Measurements from ENCODE around the gene DNM3. TPM values are rescaled to one million over a fixed set of nuclear protein-coding genes. Genes with fewer than 3 reads are reported as not detected.

The DNM3 gene
- polyA plus RNA-seq, 3 donors from 2014 or later = 0.52 to 1.2 (median 0.99) TPM

GRCh38 chr1:172378109-172378760, 536.9 kb downstream of the DNM3 start:
- no peak overlapping the region for H3K4me3 Mint-ChIP-seq
- H3K27me3 Mint-ChIP-seq (ENCODE audit: low read depth in 3 of 3) = peaks cover 2% of the 10 kb centered on the region in 3 donors
- H3K4me1 Mint-ChIP-seq = peaks cover 55 to 58% of the 10 kb centered on the region in 2 donors
- H3K9me3 Mint-ChIP-seq = no peaks in the 10 kb centered on the region
- no peak for DNase-seq
- H3K27ac Mint-ChIP-seq = peak overlapping the region in 2 of 6 donors; percentile 30 to 39
- no peaks in the 10 kb centered on the region for H3K36me3 Mint-ChIP-seq

GRCh38 chr1:172380441-172381244, 539.3 kb downstream of the DNM3 start:
- Mint-ChIP-seq H3K36me3 (no peaks in the 10 kb centered on the region), H3K9me3 (no peaks in the 10 kb centered on the region), H3K27me3 (ENCODE audit: low read depth in 3 of 3) (peaks cover 0 to 2% (median 0%) of the 10 kb centered on the region in 3 donors), H3K4me3 (peak overlapping the region; percentile 72 to 89 (median 80)), H3K27ac (peak overlapping the region; percentile 85 to 96 (median 94)), H3K4me1 (peaks cover 41 to 42% of the 10 kb centered on the region in 2 donors)
- DNase-seq = peak; percentile 49 to 62 (median 51)

GRCh38 chr1:172381946-172382345, 540.6 kb downstream of the DNM3 start:
- Mint-ChIP-seq H3K4me1 (peaks cover 32 to 33% of the 10 kb centered on the region in 2 donors), H3K9me3 (no peaks in the 10 kb centered on the region), H3K4me3 (peak overlapping the region in 2 of 5 donors; percentile 33 to 51), H3K27ac (peak overlapping the region; percentile 40 to 85 (median 60)), H3K27me3 (ENCODE audit: low read depth in 3 of 3) (peaks cover 0 to 2% (median 0%) of the 10 kb centered on the region in 3 donors), H3K36me3 (peaks cover 0 to 5% (median 0%) of the 10 kb centered on the region in 3 donors)
- DNase-seq = no peak

DNA sequence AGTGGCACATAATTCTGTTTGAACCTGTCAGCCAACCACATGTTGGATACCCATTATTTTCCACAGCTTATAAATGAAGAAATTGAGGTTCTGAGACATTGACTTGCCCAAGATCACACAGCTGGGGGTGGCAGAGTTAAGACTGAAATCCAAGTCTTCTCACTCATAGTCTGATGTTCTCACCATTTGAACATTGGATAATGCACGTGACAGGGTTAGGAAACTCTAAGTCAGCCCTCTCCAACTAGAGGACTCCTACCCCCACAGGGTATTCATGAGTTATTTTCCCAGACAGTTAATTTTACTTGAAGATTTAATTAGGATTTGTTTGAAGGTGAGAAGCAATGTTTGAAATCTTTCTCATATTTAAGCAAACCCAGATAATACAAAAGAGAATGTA, 541.1 kb downstream of the DNM3 start:
- DNase-seq = no peak
- H3K36me3 Mint-ChIP-seq = peaks cover 0 to 5% (median 0%) of the 10 kb centered on the region in 3 donors
- peaks cover 32 to 33% of the 10 kb centered on the region in 2 donors for H3K4me1 Mint-ChIP-seq
- no peaks in the 10 kb centered on the region for H3K9me3 Mint-ChIP-seq
- peak overlapping the region in 4 of 6 donors; percentile 19 to 46 (median 42) for H3K27ac Mint-ChIP-seq
- no peak overlapping the region for H3K4me3 Mint-ChIP-seq
- H3K27me3 Mint-ChIP-seq (ENCODE audit: low read depth in 3 of 3) = peaks cover 0 to 2% (median 0%) of the 10 kb centered on the region in 3 donors

DNA sequence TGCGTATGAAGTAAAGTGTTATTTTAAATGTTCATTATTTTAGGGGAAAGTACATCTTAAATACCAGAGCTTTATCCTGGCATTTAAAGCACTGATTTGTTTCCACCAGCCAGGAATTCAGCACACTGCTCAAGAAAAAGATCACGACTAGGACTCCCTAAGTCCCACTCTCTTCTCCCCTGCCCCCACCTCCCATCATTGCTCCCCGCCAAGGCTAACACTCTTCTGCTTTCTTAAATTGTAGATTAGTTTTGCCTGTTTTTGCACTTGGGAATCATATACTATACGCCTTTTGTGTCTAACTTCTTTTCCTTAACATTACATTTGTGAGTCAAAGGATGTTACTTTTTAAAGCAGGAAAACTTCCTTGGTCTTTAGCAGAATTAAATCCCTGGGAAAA, 541.7 kb downstream of the DNM3 start:
- Mint-ChIP-seq H3K4me3 (no peak overlapping the region), H3K27me3 (ENCODE audit: low read depth in 3 of 3) (peaks cover 0 to 2% (median 0%) of the 10 kb centered on the region in 3 donors), H3K9me3 (no peaks in the 10 kb centered on the region), H3K27ac (peak overlapping the region in 1 of 6 donors; percentile 53), H3K4me1 (peaks cover 32 to 33% of the 10 kb centered on the region in 2 donors), H3K36me3 (peaks cover 0 to 5% (median 0%) of the 10 kb centered on the region in 3 donors)
- DNase-seq = no peak

DNA sequence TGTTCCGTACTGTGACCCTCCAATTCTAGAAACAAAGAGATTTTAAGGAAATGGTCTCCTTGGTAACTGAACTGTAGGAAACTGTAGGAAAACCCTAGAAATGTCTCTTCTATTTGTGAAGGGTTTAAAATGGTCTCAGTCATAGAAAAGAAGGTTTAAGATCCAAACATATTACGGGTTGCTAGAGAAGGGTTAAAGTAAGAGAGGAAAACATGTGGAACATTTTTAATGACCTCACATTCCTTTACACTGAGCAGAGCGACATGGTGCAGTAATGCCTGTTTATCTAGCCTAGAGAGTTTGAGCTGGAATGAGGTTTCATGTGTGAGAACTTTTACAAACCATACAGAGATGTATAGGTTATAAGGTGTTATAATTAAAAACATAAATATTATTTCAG, 542.2 kb downstream of the DNM3 start:
- Mint-ChIP-seq H3K4me3 (no peak overlapping the region), H3K27me3 (ENCODE audit: low read depth in 3 of 3) (peaks cover 0 to 2% (median 0%) of the 10 kb centered on the region in 3 donors), H3K27ac (peak overlapping the region in 1 of 6 donors; percentile 53), H3K36me3 (peaks cover 0 to 5% (median 0%) of the 10 kb centered on the region in 3 donors), H3K4me1 (peaks cover 32 to 33% of the 10 kb centered on the region in 2 donors), H3K9me3 (no peaks in the 10 kb centered on the region)
- DNase-seq = no peak

- Mint-ChIP-seq H3K27ac (no peak overlapping the region), H3K4me1 (peaks cover 29 to 32% of the 10 kb centered on the region in 2 donors), H3K4me3 (no peak overlapping the region), H3K36me3 (peaks cover 0 to 7% (median 0%) of the 10 kb centered on the region in 3 donors), H3K27me3 (ENCODE audit: low read depth in 3 of 3) (peaks cover 0 to 2% (median 0%) of the 10 kb centered on the region in 3 donors), H3K9me3 (no peaks in the 10 kb centered on the region)
- no peak for DNase-seq
These were observed 543.4 kb downstream of the DNM3 start for GRCh38 chr1:172384656-172385055.

DNA sequence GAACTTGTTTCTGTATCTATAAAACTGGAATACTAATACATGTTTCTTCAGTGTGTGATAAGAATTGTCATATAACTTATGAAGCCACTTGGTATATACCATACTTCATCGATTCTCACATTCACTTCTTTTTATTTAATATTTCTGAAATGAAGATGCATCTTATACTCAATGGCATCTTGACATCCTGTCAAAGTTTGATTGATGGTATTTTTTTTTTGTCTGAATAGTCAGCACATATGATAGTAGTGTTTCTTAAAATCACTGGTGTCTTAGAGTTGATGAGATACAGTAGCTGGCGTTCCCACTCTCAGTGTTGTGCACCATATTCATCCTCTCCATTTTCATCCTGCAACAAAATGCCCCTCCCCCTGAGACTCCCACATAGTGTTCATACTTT, 544.7 kb downstream of the DNM3 start:
- no peak for DNase-seq
- H3K27me3 Mint-ChIP-seq (ENCODE audit: low read depth in 3 of 3) = no peaks in the 10 kb centered on the region
- H3K9me3 Mint-ChIP-seq = no peaks in the 10 kb centered on the region
- peaks cover 15 to 26% of the 10 kb centered on the region in 2 donors for H3K4me1 Mint-ChIP-seq
- peaks cover 0 to 7% (median 0%) of the 10 kb centered on the region in 3 donors for H3K36me3 Mint-ChIP-seq
- H3K27ac Mint-ChIP-seq = no peak overlapping the region
- H3K4me3 Mint-ChIP-seq = no peak overlapping the region

GRCh38 chr1:172388490-172388889, 547.2 kb downstream of the DNM3 start:
- peaks cover 0 to 1% (median 0%) of the 10 kb centered on the region in 3 donors for H3K27me3 Mint-ChIP-seq (ENCODE audit: low read depth in 3 of 3)
- H3K4me3 Mint-ChIP-seq = no peak overlapping the region
- peaks cover 0 to 12% (median 0%) of the 10 kb centered on the region in 3 donors for H3K36me3 Mint-ChIP-seq
- no peaks in the 10 kb centered on the region for H3K9me3 Mint-ChIP-seq
- DNase-seq = no peak
- H3K27ac Mint-ChIP-seq = no peak overlapping the region
- peaks cover 3 to 16% of the 10 kb centered on the region in 2 donors for H3K4me1 Mint-ChIP-seq

DNA sequence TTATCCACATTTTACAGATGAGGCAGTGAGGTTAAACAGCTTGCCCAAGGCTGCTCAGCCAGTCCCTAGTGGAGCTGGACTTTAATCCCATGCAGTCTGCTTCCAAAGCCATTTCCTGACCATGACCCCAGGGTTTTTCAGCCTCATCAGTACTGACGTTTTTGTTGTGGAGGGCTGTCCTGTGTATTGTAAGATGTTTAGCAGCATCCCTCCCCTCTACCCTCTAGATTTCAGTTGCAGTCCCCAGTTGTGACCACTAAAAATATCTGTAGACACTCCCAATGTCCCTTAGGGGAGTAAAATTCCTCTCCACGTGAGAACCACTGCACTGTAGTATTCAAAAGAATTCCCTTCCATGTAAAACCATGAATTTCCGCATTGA, 549.0 kb downstream of the DNM3 start:
- Mint-ChIP-seq H3K27me3 (ENCODE audit: low read depth in 3 of 3) (peaks cover 0 to 4% (median 0%) of the 10 kb centered on the region in 3 donors), H3K27ac (no peak overlapping the region), H3K4me3 (no peak overlapping the region), H3K9me3 (no peaks in the 10 kb centered on the region), H3K36me3 (peaks cover 0 to 12% (median 0%) of the 10 kb centered on the region in 3 donors), H3K4me1 (peaks cover 21 to 34% of the 10 kb centered on the region in 2 donors)
- no peak for DNase-seq

DNA sequence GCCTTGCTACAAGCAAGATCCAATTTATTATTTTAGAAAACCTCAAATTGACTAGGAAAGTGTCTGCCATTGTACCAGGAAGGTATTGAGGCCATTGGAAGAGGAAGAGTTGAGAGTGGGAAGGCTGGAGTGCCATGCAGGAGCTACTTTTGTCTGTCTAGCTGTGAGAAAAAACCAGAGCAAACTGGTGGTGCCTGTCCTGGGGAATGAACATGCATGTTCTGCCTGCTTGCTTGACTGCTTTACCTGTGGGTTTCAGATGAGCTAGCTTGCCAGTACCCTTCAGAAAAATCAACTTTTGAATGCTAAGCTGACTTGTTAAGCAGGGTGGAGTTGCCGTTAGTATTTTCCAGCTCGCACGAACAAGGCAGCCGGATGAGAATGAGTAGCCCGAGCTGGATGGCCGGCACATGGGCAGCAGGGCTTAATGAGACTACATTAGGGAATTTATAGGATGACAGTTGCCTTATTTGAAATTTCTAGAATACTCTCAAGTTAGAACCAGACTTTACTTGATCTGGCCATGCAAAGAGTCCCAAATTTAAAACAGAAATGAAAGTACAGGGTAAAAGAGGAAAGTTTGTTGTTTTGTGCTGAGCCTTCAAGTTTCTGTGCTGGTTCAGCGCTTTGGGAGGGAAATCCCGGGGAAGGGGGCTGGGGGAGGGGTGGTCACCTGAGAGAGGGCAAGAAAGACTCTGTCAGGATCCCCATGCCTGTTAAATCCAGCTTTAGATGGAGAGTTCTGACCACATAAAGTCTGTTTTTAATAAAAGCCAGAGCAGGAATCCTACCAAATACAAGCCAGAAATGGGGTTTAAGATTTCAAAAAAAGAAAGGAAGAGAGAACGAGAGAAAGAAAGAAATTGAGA, 549.6 kb downstream of the DNM3 start:
- Mint-ChIP-seq H3K36me3 (peaks cover 0 to 12% (median 0%) of the 10 kb centered on the region in 3 donors), H3K9me3 (no peaks in the 10 kb centered on the region), H3K27me3 (ENCODE audit: low read depth in 3 of 3) (peaks cover 0 to 4% (median 0%) of the 10 kb centered on the region in 3 donors), H3K27ac (no peak overlapping the region), H3K4me1 (peaks cover 23 to 34% of the 10 kb centered on the region in 2 donors), H3K4me3 (no peak overlapping the region)
- no peak for DNase-seq

DNA sequence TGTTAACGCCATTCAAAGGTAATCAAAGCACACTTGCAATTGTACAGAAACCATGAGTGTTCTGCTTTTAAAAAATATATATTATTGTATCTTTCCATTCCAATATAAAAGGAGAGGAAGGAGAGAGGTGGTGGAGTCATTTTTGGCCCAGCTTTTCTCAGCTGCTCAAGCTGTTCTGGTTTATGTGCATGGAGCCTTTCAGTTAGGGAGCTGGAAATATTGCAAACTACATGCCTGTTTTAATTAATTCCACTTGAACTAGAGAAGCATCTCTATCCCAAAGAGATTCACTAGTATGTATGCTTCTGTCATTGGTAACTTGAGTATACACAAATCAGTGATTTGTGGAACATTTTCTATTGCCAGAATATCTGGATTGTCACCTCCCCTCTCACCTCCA, 550.7 kb downstream of the DNM3 start:
- H3K36me3 Mint-ChIP-seq = peaks cover 0 to 7% (median 0%) of the 10 kb centered on the region in 3 donors
- no peak overlapping the region for H3K27ac Mint-ChIP-seq
- H3K27me3 Mint-ChIP-seq (ENCODE audit: low read depth in 3 of 3) = peaks cover 0 to 4% (median 0%) of the 10 kb centered on the region in 3 donors
- DNase-seq = no peak
- H3K4me1 Mint-ChIP-seq = peaks cover 25 to 34% of the 10 kb centered on the region in 2 donors
- H3K4me3 Mint-ChIP-seq = no peak overlapping the region
- H3K9me3 Mint-ChIP-seq = no peaks in the 10 kb centered on the region

- Mint-ChIP-seq H3K9me3 (no peaks in the 10 kb centered on the region), H3K27ac (peak overlapping the region in 4 of 6 donors; percentile 29 to 92 (median 62)), H3K27me3 (ENCODE audit: low read depth in 3 of 3) (peaks cover 0 to 4% (median 0%) of the 10 kb centered on the region in 3 donors), H3K36me3 (peaks cover 0 to 11% (median 0%) of the 10 kb centered on the region in 3 donors), H3K4me3 (no peak overlapping the region), H3K4me1 (peaks cover 26 to 38% of the 10 kb centered on the region in 2 donors)
- no peak for DNase-seq
These were observed 552.1 kb downstream of the DNM3 start for GRCh38 chr1:172393354-172393753.

Data from immature natural killer cell (primary cell).